Activated CD8-positive, alpha-beta memory T cell treated with anti-CD3 and anti-CD28 coated beads for 36 hours (primary cell): ENCODE measurements around the gene CSF3. TPM values are rescaled to one million over a fixed set of nuclear protein-coding genes. Genes with fewer than 3 reads are reported as not detected.

Experiments
- CTCF ChIA-PET: fragments of 350-600 bp; sonication (Branson Sonifier 250); formaldehyde crosslinking; loops from one replicate; lab custom pipeline; 2021; ENCODE audit warnings: antibody characterized with exemption; lab: Charles Lee
- POLR2A ChIA-PET: fragments of 350-600 bp; sonication (Branson Sonifier 250); formaldehyde crosslinking; loops from one replicate; lab custom pipeline; 2021; ENCODE audit warnings: antibody characterized with exemption; lab: Charles Lee
- total RNA-seq, 2 experiments: library from RNA; stranded (reverse); gene quantifications; one replicate each; pipeline ENCODE4 v1.2.3, GENCODE V29; 2021

CSF3 gene, protein sequence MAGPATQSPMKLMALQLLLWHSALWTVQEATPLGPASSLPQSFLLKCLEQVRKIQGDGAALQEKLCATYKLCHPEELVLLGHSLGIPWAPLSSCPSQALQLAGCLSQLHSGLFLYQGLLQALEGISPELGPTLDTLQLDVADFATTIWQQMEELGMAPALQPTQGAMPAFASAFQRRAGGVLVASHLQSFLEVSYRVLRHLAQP
- not detected for total RNA-seq

DNA sequence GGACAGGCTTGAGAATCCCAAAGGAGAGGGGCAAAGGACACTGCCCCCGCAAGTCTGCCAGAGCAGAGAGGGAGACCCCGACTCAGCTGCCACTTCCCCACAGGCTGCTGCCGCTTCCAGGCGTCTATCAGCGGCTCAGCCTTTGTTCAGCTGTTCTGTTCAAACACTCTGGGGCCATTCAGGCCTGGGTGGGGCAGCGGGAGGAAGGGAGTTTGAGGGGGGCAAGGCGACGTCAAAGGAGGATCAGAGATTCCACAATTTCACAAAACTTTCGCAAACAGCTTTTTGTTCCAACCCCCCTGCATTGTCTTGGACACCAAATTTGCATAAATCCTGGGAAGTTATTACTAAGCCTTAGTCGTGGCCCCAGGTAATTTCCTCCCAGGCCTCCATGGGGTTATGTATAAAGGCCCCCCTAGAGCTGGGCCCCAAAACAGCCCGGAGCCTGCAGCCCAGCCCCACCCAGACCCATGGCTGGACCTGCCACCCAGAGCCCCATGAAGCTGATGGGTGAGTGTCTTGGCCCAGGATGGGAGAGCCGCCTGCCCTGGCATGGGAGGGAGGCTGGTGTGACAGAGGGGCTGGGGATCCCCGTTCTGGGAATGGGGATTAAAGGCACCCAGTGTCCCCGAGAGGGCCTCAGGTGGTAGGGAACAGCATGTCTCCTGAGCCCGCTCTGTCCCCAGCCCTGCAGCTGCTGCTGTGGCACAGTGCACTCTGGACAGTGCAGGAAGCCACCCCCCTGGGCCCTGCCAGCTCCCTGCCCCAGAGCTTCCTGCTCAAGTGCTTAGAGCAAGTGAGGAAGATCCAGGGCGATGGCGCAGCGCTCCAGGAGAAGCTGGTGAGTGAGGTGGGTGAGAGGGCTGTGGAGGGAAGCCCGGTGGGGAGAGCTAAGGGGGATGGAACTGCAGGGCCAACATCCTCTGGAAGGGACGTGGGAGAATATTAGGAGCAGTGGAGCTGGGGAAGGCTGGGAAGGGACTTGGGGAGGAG lies at the start of gene CSF3:
Gene CSF3 (plus strand): TSS at position 436 of the 993 bp plus-strand sequence. CDS start 35 bp downstream, at position 471.
- ChIA-PET POLR2A (no interaction called here), CTCF (interaction anchor here (1.0 to 2.4 kb wide), 6 partner anchors 11 to 273 kb away, joined by 3 to 14 read pairs (median 5); partner anchors contain the start of gene CDC6)

DNA sequence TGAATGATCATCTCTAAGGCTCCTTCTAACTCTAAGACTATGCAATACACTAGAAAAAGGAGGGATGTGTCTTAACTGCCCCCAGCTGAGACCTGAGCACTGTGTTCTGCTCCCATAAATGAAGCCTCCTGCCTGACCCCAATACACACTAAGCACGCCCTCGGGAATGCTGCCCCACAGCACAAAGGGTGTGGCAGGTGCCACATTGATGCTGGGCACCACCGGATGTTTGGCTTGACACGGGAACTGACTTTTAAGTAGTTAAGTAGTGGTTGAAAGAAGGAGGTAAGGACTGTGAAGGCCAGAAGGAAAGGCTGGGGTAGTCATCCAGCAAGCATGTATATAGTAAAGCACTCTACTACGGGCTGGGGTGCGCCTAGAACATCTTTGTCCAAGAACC lies 48.5 kb upstream of the CSF3 start:
- ChIA-PET POLR2A (no interaction called here), CTCF (no interaction called here)

DNA sequence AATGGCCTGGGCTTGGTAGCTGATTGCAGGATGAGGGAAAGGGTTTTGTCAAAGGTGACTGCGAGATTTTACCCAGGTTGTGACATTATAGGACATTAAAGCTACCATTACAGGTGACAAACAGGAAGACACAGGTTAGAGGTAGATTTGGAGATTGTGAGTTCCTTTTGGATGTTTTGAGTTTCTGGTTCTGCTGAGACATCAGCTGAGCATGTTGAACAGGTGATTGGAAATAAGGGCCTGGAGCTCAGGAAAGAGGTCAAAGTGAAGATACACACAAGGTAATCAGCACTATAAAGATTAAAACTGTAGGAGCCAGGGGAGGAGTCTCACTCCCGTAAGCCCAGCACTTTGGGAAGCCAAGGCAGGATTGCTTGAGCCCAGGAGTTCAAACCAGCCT lies 46.5 kb upstream of the CSF3 start:
- CTCF ChIA-PET: interaction anchor here (0.5 to 1.3 kb wide), 2 partner anchors 9 to 85 kb away, joined by 3 to 6 read pairs; no protein-coding TSS in a partner anchor
- POLR2A ChIA-PET: no interaction called here

DNA sequence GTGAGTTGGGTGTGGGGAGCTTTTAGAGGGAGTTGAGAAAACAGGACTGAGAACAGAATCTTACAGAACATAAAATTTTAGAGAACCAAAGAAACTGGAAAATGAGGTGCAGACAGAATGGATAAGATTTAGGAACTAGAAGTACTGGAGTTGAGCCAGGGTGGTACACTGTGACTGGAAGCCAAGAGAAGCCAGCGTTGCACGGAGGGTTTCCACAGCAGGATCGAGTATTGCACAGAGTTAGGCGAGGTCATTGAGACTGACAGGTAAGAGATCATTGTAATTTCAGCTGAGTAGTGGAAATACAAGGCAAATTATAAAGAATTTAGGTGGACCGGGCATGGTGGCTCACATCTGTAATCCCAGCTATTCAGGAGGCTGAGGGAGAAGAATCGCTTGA lies 45.9 kb upstream of the CSF3 start:
- ChIA-PET POLR2A (interaction anchor here (0.6 kb wide), 1 partner anchor 44 kb away, joined by 5 read pairs; no protein-coding TSS in a partner anchor), CTCF (interaction anchor here (1.3 kb wide), 1 partner anchor 10 kb away, joined by 6 read pairs; no protein-coding TSS in a partner anchor)

DNA sequence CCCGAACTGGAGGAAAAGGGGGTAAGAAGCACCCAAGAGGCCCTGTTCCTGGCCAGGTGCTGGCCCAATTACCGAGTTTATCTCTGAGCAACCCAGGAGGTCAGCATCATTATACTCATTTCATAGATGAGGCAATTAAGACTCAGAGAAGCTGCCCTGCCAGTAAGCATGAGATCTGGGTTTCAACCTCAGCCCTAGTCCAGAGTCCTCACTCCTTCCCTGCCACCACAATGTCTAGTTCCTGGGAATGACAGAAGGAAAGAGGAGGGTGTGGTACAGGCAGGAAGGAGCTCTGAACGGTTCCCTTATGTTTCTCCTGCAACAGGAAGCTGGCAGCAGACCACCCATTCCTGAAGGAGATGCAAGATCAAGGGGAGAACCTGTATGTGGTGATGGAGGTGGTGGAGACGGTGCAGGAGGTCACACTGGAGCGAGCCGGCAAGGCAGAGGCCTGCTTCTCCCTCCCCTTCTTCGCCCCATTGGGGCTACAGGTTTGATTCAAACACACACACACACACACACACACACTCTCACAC lies 45.0 kb upstream of the CSF3 start:
- POLR2A ChIA-PET: no interaction called here
- CTCF ChIA-PET: interaction anchor here (1.0 kb wide), 1 partner anchor 10 kb away, joined by 3 read pairs; the partner anchor contains the start of gene PSMD3

DNA sequence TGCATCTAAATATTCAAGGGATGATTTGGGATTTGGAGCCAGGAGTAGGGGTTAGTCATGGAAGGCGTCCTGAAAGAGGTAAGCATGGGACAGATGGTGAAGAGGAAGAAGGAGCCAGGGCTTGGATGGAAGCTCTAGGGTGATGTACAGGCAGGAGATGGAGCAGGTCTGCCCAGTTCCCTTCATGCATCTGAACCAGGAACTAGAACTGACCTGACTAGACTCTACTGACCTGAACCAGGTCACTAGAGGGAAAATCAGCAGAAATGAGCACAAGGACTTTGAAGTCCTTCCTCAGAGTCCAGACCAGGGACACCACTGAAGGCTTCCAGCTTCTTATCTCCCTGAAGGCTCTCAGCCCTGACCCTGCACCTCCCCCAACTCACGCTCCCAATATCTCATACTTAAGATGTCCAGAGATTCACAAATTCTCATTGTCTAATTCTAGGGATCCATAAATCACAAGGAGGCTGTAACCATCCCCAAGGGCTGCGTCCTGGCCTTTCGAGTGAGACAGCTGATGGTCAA lies 44.1 kb upstream of the CSF3 start:
- POLR2A ChIA-PET: no interaction called here
- CTCF ChIA-PET: interaction anchor here (1.0 kb wide), 1 partner anchor 10 kb away, joined by 3 read pairs; the partner anchor contains the start of gene PSMD3

DNA sequence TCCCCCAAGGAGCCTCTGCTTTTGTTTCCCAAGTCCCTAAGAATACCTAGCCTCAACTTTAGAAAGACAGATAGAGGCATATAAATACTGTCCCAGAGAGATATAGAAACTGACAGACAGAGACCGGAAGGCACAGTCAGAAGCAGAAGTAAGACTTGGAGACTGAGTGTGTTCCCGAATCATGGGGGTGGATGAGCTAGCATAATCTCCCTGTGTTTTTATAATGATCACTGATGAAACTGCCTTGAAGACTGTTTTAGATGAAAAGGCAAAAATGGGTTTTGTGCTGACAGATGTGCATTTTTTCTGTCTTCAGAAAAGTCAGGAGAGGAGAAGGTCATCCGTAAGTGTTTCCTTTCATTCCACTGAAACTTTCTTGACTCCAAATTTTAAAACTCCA lies 43.0 kb upstream of the CSF3 start:
- POLR2A ChIA-PET: no interaction called here
- CTCF ChIA-PET: interaction anchor here (1.1 kb wide), 1 partner anchor 8 kb away, joined by 3 read pairs; the partner anchor contains the start of gene PSMD3

DNA sequence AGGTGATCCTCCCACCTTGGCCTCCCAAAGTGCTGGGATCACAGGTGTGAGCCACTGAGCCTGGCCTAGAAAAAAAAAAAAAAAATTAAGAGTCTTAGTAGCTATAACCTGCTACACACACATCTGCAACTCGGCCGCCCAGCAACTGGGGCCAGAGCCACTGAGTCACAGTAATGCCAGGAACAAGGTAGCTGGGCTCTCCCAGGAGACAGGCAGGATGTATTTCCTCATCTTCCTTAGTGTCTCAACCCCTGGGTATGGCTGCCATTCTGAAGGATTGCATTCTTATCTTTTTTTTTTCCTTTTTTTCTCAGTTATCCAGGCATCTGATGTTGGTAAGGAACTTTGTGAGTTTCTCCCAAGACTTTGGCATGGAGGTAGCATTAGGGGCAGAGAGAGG lies 41.7 kb upstream of the CSF3 start:
- POLR2A ChIA-PET: interaction anchor here (0.6 to 0.7 kb wide), 3 partner anchors 15 to 638 kb away, joined by 3 to 5 read pairs (median 3); no protein-coding TSS in a partner anchor

DNA sequence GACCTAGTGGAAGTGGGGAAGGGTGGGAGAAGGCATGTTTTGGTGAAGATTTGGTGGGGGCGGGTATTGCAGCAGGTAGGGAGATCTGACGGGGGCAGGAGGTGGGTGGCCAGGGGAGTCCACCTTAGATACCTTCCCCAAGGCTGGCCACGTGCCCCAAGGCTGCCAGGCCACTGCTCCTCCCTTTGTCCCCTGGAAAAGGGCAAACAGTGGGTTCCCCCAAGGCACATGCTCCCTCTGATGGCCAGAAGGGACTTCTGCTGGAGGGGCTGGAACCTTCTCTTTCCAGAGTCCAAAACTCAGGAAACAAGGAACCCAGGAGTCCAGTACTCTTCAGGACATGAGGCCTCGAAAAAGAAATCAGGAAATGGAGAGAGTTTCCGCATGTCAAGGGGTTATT lies 40.8 kb upstream of the CSF3 start:
- POLR2A ChIA-PET: no interaction called here
- CTCF ChIA-PET: interaction anchor here (1.8 kb wide), 1 partner anchor 52 kb away, joined by 4 read pairs; no protein-coding TSS in a partner anchor

More for the DNA sequence above, 41.7 kb upstream of the CSF3 start:
- CTCF ChIA-PET: no interaction called here

DNA sequence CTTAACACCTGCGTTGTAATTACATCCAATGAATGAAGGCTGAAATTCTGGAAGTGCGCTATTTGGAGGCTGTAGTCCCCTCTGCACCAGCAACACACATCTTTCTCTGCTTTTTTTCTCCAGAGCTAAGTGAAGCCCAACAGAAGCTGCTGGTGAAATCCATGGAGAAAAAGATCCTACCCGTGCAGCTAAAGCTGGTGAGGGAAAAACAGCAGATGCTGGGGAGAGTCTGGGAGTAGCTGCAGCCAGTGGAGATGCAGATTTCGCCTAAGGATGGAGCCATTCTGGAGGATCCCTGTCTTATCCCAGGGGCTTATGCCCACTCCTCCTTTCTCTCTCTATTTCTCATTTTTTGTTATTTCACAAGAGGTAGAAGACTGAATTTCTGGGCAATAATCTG lies 39.4 kb upstream of the CSF3 start:
- ChIA-PET CTCF (interaction anchor here (0.8 kb wide), 1 partner anchor 354 kb away, joined by 3 read pairs; no protein-coding TSS in a partner anchor), POLR2A (no interaction called here)

DNA sequence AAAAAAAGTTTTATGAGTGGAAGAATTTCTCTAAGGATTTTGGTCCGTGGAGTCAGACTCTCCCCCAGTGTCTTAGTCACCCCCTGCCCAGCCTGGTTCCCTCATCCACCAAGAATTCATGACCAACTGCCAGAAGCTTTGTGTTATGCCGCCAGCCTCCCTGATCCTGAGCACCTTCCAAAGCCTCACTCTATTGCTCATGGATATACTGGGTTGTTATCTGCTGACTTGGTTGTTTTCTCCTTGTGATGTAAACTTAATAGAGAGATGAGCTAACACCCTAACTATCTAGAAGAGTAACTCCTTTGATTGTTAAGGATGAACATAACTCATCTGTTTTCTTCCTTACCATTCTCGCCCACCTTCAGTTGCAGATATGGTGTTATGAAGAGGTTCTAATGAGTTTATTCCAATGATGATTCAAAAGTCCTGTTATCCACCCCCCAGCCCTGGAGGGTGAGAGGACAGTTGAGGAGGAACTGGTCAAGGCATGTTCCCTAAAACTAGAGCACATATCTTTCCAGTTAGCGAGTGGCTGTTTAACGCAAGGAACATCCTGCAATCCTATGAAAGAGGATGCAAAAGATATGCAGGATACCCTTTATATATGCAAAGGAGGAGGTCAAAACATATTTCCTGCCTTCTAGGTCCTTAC lies 36.1 kb upstream of the CSF3 start:
- POLR2A ChIA-PET: interaction anchor here (1.6 kb wide), 1 partner anchor 25 kb away, joined by 8 read pairs; no protein-coding TSS in a partner anchor
- CTCF ChIA-PET: interaction anchor here (0.7 to 2.6 kb wide), 12 partner anchors 15 to 432 kb away, joined by 3 to 28 read pairs (median 6); partner anchors contain the start of gene NR1D1

DNA sequence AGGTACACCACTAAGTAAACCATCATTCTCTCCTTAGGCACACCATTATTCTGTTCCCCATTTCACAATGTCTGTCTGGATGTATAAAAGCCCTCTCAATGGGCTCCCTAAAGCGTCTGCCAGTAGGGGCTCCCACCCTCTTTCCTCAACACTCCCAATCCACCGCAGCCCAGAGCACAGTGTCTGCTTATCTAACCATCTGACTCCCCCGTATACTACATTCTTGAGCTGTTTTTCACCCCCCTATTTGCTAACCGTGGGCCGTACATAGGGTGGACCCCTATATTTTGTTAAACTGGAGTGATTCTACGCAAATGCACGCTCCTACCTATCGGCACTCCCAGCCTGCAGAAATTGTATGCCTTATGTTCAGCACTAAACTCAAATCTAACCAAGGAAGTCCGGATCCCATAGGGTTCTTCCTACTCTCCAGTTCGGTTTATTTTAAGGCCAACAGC lies 35.3 kb upstream of the CSF3 start:
- ChIA-PET POLR2A (interaction anchor here (0.6 to 1.6 kb wide), 7 partner anchors 22 to 250 kb away, joined by 3 to 8 read pairs (median 5); partner anchors contain the start of gene MED24), CTCF (interaction anchor here (0.7 to 2.6 kb wide), 20 partner anchors 8 to 358 kb away, joined by 3 to 28 read pairs (median 4); partner anchors contain the start of gene NR1D1)

DNA sequence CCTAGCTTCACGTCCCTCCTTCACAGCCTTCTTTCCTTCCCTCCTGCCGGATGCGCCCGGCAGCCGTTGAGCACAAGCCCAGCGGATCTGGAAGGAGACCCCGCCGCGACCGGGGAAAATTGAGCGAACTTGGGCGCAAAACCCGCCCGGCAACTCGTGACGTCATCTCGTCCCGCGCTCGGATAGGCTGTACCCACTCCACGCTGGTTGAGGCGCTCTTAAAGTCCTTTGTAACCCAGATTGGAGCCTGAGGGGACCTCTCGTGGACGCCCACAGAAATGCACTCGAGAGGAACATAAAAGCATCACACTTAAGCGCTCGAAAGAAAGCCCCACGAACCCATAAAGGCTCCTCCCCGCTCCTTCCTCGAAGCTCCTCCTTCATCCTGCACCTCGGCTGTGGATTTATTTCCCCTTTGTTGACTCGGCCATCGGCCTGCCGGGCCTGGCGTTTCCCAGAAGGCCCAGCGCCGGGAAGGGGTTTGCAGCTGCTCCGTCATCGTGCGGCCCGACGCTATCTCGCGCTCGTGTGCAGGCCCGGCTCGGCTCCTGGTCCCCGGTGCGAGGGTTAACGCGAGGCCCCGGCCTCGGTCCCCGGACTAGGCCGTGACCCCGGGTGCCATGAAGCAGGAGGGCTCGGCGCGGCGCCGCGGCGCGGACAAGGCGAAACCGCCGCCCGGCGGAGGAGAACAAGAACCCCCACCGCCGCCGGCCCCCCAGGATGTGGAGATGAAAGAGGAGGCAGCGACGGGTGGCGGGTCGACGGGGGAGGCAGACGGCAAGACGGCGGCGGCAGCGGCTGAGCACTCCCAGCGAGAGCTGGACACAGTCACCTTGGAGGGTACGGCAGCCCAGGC lies 34.7 kb upstream of the CSF3 start, which contains the start of gene PSMD3:
Gene PSMD3 (plus strand): TSS at position 457 of the 856 bp plus-strand sequence. CDS start 164 bp downstream, at position 621.
- ChIA-PET CTCF (interaction anchor here (0.7 to 2.6 kb wide), 22 partner anchors 8 to 359 kb away, joined by 3 to 28 read pairs (median 4); no protein-coding TSS in a partner anchor), POLR2A (interaction anchor here (0.6 to 1.6 kb wide), 9 partner anchors 23 to 353 kb away, joined by 3 to 8 read pairs (median 4); partner anchors contain the start of gene MED24)

DNA sequence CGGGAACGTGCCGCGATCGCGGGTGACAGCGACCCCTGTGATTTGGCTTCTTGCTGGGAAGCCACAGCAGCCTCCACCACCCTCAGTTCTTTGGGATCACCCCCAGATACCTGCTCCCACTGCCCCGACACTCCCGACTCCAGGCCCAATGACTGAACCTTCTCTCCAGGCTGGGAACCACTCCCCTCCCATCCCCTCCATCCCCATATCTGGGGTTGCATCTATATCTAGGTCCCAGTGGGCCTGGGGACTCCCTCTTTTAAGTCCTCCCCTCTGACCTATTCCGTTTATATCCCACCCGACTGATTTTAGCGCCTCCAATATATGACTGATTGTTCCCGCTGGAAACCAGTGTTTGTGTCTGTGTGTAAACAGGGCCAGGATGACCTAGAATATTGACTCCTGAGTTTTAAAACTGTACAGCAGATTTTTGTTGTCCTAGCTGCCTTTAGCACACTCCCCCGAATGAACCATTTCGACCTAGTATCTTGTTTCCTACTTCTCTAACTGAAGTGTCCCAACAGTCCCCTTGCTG lies 34.0 kb upstream of the CSF3 start:
- ChIA-PET POLR2A (interaction anchor here (0.7 to 1.1 kb wide), 4 partner anchors 25 to 353 kb away, joined by 3 to 6 read pairs (median 4); no protein-coding TSS in a partner anchor), CTCF (interaction anchor here (0.7 to 2.6 kb wide), 19 partner anchors 11 to 359 kb away, joined by 3 to 28 read pairs (median 4); no protein-coding TSS in a partner anchor)

DNA sequence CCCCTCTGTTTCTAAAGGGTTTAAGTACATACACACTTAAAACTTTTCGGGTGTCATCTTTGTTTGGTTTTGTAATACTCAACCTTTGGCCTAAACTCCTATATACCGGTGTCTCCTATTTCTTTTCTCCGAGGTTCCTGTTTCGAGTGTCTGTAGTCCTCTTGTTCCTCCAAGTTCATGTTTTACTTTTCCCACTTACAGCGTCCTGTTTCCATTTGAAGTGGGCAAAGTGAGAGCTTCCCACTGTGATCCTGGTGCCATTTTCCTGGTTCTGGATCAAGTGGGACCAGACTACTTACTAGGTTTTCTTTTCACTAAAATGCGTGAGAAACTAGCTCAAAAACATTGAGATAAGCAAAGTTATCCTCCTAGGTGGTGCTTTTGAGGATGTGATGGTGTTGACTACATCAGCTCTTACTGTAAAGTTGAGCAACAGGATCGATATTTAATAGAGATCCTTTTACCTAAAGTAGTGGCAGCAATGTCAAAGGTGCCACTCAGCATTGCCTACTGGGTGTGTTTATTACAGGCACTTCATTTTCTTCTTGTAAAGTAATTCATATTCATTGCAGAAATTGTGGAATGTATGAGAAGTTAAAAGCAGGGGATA lies 33.4 kb upstream of the CSF3 start:
- ChIA-PET POLR2A (no interaction called here), CTCF (interaction anchor here (0.8 kb wide), 1 partner anchor 327 kb away, joined by 3 read pairs; no protein-coding TSS in a partner anchor)
